Hippocampal formation (tissue), 2 donors: ENCODE data around the gene DENND2A.
"Not testable (repeated sequence)": the region's sequence is repeated elsewhere in the genome, so short reads cannot be mapped to it uniquely, and the experiment has no call there.

Experiments used
- DNase-seq, 2 donors: peaks; one replicate each; lab custom pipeline; 2025; lab: John Stamatoyannopoulos, UW

The DENND2A gene

DNA sequence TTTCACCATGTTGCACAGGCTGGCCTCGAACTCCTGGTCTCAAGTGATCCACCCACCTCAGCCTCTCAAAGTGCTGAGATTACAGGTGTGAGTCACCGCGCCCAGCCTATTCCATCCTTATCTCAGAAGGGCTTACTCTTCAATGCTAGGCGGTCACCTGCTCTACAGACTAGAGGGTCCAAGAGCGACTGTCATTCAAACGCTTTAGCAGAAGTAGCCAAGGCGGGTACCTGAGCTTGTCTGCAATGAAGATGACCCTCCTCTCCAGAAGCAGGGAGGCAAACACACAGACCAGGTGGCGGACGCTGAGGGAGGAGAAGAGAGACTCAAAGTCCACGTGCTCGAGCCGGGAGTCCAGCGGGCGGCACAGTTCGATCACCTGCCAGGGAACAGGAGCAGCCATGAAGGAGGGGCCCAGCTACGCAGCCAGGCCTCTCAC, 96.2 kb downstream of the DENND2A start:
- DNase-seq, result no peak

DNA sequence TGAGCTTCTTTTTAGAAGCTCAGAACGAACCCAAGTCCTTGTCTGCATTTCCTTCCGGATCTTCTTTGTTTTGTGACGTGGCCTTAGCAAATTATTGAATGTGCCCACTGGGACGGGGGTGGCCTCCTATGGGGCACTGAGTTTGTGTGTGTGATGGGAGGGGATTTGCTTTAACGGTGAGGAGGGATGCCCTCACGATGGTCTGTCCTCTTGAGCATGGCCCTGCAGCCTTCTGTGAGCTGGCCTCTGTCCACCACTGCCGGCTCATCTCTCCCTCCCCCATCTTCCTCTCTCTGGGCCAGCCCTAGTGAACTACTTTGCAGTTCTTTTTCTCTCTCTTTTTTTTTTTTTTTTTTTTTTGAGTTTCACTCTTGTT, 98.4 kb downstream of the DENND2A start:
- no peak for DNase-seq

DNA sequence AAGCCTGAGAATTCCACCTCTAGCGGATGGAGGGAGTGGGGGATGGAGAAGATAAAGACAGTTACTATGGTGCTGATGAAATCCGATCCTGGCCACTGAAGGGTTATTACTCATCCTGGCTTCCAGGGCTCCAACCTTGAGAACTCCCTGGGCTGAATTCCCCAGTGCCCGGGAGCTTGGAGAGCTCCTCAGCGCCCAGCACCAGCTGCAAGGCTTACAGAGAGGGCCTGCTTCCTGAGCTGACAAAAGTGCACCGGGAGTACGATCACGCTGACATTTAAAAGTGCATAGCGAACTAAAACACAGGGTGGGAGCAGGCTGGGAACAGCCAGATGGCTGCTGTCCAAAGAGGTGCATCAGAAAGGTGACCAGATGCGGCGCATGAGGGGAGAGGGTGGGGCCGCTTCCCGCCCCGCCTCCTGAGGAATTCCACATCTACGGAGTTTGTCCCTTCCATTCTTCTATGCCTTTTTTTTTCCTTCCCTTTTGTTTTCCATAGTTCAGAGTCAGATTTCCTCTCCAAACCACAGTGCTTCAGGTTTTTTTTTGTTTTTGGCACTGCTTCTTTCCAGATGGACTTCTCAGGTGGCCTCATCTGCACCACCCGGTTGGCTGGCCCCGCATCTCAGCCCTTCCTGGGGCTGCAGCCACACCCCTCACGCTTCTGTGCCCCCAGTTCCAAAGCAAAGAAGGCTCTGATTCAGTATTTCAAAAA, 98.9 kb downstream of the DENND2A start:
- no peak for DNase-seq

DNA sequence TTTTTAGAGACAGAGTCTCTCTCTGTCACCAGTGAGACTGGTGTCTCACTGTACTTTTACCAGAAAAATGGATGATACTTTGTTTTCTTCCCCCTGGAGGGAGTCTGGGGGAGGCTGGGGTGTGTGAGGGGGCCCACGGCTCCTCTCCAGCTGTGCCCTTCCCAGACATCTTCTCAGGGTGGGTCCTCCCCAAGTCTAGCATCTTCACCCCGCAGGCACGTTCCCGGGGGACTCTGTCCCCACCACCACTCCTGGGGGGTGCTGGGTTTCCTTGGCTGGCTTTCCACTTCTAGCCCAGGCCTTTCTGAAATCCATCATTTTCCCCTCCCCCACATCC, 99.5 kb downstream of the DENND2A start:
- no peak for DNase-seq

DNA sequence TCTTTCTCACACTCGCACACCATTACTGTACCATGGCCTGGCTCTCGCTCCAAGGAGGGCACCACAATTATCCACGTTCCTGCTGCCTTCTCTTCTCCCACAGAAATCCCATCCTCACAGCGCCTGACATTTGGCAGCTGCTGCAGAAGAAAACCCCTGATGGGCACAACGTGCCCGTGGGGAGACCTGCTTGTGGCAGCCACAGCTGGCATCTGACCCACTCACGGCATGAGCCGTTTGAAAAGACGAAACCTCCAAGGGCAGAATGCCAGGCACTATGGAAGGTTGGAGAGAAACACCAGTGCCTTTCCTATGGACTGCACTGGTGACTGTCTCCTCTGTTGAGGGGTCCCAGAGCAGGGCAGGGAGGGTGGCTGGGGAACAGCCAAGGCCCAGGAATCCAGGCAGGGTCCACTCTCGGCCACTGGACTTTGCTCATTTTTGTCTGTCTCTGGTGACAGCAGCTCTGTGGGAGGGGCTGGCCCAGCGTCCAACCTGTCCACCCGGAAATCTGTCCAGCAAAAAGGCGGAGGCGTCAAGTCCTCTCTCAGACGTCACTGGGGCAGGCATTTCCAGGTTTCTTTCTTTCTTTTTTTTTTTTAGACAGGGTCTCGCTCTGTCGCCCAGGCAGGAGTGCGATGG, 100.4 kb downstream of the DENND2A start:
- DNase-seq, result no peak

DNA sequence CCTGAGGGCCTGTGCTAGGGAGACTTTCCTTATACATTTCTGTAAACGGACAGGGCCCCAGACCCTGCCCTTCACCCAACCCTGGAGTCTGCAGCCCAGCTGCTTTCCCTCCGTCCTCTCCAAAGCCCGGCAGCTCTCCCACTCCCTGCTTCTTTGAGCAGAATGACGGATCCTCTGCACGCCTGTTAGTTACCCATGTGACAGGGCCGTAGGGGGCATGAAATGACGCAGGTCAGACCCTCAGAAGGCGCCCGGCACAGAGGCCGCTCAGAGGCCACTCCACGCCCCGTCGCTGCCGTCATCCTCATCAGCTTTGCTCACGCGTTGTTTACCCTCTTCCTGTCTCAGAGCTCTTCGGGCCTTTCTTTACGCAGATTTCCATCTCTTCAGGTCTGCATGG, 101.2 kb downstream of the DENND2A start:
- no peak for DNase-seq

DNA sequence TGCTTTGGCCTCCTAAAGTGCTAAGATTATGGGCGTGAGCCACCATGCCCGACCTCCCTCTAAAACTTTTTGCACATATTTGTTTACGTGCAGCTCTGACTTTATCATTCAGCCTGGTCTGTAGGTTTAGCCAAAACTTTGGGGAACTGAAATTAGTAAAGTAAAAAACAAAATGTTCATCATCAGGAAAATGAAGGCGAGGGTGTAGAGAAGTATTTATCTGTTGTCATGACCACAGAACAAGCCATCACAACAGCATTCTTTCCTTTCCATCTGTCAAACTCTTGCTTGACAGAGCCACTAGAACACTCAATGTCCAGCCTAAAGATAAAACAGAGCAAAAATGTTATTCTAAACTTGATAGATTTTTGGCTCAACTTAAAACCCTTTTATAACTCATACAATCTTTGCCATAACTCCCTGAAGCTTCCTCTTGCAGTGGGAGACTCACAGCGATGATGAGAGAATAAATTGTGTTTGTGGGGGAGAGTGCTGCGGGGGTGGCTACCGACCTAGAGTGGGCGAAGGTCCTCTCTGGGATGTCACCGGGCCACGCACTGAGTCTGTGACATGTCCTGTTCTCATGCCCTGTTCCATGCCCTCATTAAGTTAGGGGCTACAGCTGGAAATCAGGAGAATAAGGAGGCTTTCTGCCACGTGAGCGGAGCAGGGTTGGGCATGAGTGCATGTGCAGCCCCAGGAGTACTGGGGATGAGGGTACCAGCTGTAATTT, 102.7 kb downstream of the DENND2A start:
- no peak for DNase-seq

DNA sequence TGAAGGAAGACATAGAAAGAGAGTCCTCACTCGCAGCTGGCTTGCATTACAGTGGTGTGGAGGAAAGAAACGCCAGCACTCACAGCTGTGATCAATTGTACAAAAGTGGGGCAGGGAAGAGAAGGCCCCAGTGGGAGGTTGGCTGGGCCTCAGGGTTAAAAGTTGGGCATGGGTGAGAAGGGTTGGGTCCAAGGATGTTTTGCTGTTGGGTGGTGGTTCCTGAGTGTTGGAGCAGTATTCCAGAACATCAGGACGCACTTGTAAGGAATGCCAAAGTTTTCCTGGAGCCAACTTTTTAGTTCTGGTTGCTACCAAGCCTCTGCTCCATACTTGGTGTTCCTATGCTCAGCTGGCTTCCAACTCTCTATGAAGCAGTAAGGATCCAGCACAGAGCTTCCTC, 105.9 kb downstream of the DENND2A start:
- DNase-seq, result no peak

DNA sequence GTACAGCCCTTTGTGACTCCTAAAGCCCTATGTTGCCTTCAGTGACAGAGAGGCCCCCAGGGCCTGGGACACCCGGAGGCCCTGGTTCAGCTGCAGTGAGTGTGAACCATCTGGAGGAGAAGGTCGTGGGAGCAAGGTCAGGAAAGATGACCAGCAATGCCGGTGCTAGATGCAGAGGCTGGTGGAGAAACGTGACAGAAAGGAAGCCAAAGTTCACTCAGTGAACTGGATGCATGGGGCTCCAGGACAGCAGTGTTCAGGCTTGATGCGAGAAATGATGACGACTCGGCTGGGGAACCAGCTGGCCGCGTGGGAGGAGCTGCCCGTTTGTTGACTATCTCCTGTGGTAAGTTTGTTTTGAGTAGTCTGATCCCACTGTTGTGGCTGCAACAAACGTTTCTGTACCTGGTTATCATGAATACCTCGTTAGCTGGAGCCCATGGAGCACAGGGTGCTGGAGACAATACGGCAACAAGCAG, 107.2 kb downstream of the DENND2A start:
- DNase-seq, result no peak

DNA sequence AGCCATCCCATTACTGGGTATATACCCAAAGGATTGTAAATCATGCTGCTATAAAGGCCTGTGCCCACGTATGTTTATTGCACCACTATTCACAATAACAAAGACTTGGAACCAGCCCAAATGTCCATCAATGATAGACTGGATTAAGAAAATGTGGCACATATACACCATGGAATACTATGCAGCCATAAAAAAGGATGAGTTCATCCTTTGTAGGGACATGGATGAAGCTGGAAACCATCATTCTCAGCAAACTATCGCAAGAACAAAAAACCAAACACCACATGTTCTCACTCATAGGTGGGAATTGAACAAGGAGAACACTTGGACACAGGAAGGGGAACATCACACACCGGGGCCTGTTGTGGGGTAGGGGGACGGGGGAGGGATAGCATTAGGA, 111.2 kb downstream of the DENND2A start:
- not testable (repeated sequence) for DNase-seq

DNA sequence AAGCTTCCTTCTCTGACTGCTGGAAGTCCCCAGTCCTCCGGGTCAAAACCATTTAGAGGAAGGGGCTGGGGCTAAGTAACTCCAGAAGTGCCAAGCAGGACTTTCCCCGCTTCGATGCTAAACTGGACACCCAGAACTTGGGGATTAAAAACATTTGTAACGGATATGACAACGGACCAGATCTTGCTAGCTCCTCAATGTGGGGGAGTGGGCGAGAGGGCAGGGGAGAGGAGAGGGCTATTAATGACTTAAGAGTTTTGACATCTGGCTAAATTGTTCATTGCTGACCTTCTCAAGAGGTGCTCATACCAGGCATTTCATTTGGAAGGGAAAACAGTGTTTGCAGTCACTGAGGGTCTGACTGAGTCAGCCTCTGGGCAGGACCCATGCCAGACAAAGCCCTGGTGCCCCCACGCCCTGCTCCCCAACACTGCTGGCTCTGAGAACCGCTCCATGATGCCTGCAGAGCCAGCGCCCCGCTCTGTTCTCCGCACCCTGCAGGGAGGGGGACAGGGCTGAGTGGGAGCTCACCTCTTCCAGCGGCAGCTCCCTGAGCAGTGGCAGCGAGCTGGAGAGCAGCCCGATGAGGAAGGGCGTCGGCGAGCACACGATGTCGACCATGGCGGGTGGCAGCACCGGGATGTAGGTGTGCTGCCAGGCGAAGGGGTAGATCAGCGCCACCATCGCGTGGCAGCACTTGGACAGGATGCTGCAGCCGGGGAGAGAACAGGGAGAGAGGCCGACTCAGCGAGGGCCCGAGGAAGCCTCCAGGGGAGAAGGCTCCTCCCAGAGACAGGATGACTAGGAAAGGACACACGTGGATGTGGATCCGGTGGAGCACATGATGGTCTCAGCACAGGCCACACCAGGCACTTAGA, 113.6 kb downstream of the DENND2A start:
- no peak for DNase-seq

DNA sequence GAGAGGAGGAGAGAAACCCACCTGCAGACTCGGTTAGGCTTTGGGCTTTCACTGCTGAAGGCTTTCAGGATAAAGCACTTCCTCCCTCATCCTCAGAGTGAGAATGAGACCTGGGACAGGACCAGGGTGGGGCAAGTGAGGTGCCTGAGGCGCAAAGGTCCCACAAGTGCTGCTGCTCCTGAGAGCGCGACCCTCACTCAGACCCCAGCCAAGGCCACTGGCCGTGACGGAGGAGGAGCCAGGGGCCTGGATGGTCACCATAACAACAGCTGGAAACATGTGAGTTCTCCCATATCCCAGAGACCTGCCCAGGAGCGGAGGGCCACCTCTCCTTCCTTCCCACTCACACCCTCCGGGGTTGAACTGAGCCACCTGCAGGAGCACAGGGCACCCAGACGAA, 114.4 kb downstream of the DENND2A start:
- DNase-seq, result no peak

DNA sequence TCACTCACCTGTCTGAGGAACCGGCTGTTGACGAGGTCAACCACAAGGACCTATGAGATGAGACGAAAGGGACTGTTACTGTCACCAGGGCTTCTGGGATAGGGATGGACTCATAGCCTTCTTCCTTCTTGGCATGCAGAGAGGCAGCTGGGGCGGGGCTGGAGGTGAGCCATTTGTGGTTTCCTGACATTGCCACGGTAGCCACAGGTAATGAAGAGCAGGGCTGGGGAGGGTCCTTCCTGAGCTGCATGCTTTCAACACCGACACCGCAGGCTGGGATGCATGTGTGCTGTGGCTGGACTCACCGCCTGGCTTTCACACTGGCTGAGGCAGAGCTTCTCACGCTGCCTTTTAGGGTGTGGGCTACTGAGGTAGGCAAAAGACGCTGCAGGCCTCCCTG, 114.9 kb downstream of the DENND2A start:
- no peak for DNase-seq

DNA sequence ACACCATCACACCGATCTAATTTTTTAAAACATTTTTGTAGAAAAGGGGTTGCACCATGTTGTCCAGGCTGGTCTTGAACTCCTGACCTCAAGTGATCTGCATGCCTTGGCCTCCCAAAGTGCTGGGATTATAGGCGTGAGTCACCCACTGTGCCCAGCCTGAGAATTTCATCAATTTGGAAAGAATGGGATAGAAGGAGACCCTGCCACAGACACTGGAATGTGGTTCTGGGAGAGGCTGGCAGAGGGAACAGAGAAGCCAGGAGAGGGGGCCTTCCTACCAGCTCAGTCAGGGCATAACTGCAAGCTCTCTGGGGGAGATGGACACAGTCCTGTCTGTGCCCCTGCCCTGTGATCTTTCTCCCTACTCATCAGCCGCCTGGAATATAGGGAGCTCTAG, 119.2 kb downstream of the DENND2A start:
- no peak for DNase-seq

DNA sequence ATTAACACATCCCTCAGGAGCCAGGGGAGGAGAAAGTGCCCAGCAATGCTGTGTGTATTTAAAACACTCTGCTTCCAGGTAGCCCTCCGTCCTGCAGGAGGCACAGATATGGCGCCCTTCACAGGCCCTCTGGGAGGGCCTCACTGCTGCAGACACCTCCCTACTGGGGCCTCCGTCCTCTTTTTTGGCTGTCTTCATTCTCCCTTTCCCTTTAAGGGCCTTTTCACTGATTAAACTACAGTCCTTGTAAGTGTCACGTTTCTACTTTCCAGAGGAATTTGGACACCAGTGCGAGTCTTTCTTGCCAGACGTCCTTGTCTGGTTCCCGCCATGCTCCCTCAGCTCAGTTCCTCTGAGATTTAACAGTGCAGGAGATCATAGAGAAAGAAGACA, 121.6 kb downstream of the DENND2A start:
- DNase-seq, result no peak

DNA sequence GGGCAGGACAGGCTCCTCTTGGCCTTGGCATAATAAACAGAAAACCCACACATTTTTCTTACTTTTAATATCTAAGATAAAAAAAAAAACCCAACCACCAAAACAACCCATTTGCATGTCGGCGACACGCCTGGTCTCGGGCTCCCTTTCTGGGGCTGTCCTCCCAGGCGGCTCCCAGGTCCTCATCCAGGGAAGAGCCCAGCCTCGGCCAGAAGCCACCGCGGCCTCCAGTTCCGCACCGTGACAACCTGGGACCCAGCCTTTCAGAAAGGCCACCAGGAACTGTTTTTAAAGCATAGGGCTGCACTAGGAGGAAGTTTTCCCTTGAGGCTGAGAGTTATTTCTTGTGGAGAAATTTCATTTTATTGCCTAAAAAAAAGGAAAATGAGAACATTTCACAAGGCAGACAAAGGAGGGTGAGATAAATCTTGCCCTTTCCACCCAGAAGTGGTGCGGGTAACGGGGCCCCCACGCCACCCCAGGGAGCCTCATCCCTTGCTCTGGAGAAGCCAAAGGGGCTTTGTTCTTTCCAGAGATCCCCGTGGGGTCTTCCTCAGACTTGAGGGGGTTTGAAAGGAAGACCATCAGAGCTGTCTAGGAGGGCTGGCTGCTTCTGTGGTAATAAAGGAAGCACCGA, 122.1 kb downstream of the DENND2A start:
- no peak for DNase-seq

DNA sequence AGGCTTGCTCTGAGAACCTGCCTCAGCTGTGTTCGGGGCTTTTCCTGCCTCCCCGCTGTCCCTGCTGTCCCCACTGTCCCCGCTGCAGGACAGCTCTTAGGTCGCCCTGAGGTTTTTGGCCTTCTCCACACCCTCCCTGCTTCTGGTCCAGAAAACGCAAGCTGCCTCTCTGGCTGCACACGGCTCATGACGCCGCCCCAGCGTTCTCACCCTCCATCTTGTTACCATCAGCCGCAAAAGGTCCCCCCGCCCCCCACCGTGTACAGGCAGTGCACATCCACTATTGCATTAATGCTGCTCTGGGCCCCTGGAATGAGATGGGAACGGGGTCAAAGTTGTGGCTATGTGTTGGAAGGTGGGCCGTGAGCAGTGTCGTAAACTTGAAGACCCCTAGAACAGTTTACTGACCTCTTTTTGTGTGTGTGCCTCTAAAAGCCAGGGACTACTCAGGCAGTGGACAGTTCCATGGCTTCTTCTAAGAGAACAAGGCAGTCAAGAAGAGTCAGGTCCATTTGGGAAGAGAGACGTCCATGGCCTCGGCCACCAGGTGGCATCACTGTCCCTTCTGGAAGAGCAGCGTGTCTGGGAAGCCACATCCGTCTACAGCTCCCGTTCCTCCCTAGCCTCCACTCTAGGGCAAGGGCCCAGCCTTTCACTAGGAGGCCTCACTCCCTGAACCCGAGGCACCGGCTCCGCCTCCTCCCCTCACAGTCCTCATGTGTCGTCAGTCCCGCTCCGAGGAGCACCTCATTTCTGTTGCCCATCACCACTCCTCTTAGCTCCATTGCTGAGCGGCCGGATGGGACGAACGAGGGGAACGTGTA, 122.9 kb downstream of the DENND2A start:
- DNase-seq, result peak; percentile 76 to 89

DNA sequence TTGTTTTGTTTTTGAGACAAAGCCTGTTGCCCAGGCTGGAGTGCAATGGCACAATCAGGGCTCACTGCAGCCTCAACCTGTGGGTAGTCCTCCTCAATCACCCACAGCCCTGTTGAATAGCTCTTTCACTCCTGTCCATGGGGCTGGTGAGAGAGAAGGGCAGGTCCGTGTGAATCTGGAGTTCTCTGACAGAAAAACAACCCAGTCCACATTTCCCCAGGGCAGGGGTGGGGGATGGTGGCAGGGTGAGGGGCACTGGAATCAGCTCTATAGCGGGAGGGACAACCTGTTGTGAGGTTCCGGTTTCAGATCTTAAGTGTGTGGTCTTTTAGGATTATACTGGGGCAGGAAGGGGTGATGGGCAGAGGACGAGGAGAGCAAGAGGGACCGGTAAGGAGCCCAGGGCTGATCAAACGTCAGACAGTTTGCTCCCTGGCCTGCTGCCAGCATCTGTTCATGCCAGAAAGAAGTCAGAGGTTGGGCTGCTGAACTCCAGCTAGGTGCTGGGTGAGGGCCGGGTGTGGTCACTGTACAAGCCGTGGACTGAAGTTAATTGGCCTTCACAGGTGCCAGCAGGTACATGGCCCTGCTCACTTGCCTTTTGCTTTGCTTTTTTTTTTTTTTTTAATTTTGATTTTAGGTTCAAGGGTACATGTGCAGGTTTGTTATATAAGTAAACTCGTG, 128.2 kb downstream of the DENND2A start:
- DNase-seq, result no peak

DNA sequence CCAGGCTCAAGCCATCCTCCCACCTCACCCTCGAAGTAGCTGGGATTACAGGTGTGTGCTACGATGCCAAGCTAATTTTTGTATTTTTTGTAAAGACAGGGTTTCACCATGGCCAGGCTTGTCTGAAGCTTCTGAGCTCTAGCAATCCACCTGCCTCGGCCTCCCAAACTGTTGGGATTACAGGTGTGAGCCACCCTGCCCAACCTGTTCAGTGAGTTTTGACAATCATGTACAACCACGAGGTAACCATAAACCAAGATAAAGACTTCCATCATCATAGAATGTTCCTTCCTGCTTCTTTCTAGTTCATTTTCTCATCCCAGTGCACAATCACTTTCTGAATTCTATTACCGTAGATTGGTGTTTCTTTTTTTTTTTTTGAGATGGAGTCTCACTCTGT, 130.8 kb downstream of the DENND2A start:
- DNase-seq, result no peak

DNA sequence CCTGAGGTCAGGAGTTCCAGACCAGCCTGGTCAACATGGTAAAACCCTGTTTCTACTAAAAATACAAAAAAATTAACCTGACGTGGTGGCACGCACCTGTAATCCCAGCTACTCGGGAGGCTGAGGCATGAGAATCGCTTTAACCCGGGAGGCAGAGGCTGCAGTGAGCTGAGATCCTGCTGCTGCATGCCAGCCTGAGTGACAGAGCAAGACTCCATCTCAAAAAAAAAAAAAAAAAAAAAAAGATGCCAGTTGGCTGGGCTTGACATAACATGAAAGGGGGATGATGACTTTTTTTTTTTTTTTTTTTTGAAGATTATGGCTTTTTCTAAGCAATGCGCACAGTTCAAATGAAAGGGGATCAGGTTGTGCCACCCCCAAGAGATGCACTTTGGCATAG, 133.1 kb downstream of the DENND2A start:
- not testable (repeated sequence) for DNase-seq
